HEK293T (cell line): ENCODE measurements around the gene DCAF15.

Source experiments
- CTCF ChIA-PET: fragments of 350-600 bp; formaldehyde crosslinking; extraction: SDS; loops from one replicate; lab custom pipeline; 2021; ENCODE audit warnings: antibody characterized with exemption, inconsistent platforms; lab: Yijun Ruan, JAX
- POLR2A ChIA-PET: fragments of 350-600 bp; formaldehyde crosslinking; extraction: SDS; loops from one replicate; lab custom pipeline; 2020; ENCODE audit warnings: antibody characterized with exemption, inconsistent platforms; lab: Yijun Ruan, JAX
- DNase-seq: peaks from one replicate; pipeline ENCODE4 v3.0.0; 2012; ENCODE audit warnings: mixed read lengths; ENCODE audit errors: extremely low spot score
- ARNT ChIP-seq: fragments of 450-650 bp; IDR thresholded peaks from 2 replicates; pipeline ENCODE4 v1.6.1; 2017; ENCODE audit warnings: mild to moderate bottlenecking
- BHLHE40 ChIP-seq: fragments of 450-650 bp; IDR thresholded peaks from 2 replicates; pipeline ENCODE4 v1.6.1; 2016; ENCODE audit warnings: mild to moderate bottlenecking, moderate library complexity, borderline replicate concordance
- CTBP1 ChIP-seq: fragments of 450-650 bp; IDR thresholded peaks from 2 replicates; pipeline ENCODE4 v1.6.1; 2016; ENCODE audit warnings: borderline replicate concordance
- ELF4 ChIP-seq: fragments of 450-650 bp; IDR thresholded peaks from 2 replicates; pipeline ENCODE4 v1.6.1; 2017; ENCODE audit warnings: antibody characterized with exemption
- FOXA1 ChIP-seq: fragments of 450-650 bp; IDR thresholded peaks from 2 replicates; pipeline ENCODE4 v1.6.1; 2016; ENCODE audit warnings: mild to moderate bottlenecking
- FOXK2 ChIP-seq: fragments of 450-650 bp; IDR thresholded peaks from 2 replicates; pipeline ENCODE4 v1.6.1; 2016; ENCODE audit warnings: mild to moderate bottlenecking
- FOXM1 ChIP-seq: fragments of 450-650 bp; IDR thresholded peaks from 2 replicates; pipeline ENCODE4 v1.6.1; 2017; ENCODE audit warnings: mild to moderate bottlenecking, borderline replicate concordance
- HDGF ChIP-seq: fragments of 450-650 bp; IDR thresholded peaks from 2 replicates; pipeline ENCODE4 v1.6.1; 2017; ENCODE audit warnings: antibody characterized with exemption, borderline replicate concordance
- L3MBTL2 ChIP-seq: fragments of 450-650 bp; conservative IDR thresholded peaks from 2 replicates; pipeline ENCODE4 v1.6.1; 2016; ENCODE audit warnings: mild to moderate bottlenecking
- LEF1 ChIP-seq: fragments of 450-650 bp; IDR thresholded peaks from 2 replicates; pipeline ENCODE4 v1.6.1; 2017; ENCODE audit warnings: mild to moderate bottlenecking, borderline replicate concordance
- NFRKB ChIP-seq: fragments of 450-650 bp; IDR thresholded peaks from 2 replicates; pipeline ENCODE4 v1.6.1; 2016; ENCODE audit warnings: mild to moderate bottlenecking, moderate library complexity
- SP1 ChIP-seq: fragments of 450-650 bp; IDR thresholded peaks from 2 replicates; pipeline ENCODE4 v1.6.1; 2017
- SUZ12 ChIP-seq: fragments of 450-650 bp; IDR thresholded peaks from 2 replicates; pipeline ENCODE4 v1.6.1; 2016; ENCODE audit warnings: mild to moderate bottlenecking
- TARDBP ChIP-seq: fragments of 450-650 bp; IDR thresholded peaks from 2 replicates; pipeline ENCODE4 v1.6.1; 2016
- ZNF384 ChIP-seq: fragments of 450-650 bp; IDR thresholded peaks from 2 replicates; pipeline ENCODE4 v1.6.1; 2016
- TF ChIP-seq, protein P1 (sequence below): fragments of 450-650 bp; IDR thresholded peaks from 2 replicates; pipeline ENCODE4 v1.6.1; 2016

DCAF15 gene

DNA sequence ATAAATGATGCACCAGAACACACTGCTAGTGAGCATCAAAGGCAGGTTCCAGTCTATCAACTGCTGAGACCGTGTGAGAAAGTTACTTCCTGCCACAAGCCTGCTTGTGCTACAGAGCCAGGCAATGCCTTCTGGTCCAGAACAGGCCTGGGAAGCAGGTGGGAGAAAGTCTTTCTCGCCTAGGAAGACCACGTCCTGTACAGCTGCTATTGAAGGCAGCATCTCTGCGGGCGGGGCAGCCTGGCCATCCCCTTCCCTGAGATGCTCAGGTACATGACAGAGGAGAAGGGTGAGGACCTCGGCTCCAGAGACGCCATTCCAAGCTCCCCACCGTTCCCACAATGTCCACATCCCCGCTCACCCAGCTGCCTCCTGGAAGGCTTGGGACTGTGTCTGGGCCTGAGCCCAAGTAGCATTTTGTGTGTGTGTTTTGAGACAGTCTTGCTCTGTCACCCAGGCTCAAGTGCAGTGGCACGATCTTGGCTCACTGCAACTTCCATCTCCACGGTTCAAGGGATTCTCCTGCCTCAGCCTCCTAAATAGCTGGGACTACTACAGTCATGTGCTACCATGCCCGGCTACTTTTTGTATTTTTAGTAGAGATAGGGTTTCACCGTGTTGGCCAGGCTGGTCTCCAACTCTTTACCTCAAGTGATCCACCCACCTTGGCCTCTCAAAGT is 50.4 kb downstream of the DCAF15 start:
- CTCF ChIA-PET = no interaction called here
- DNase-seq = no peak
- POLR2A ChIA-PET = no interaction called here
- TF ChIP-seq ZNF384 = no peak
- TF ChIP-seq, protein P1, sequence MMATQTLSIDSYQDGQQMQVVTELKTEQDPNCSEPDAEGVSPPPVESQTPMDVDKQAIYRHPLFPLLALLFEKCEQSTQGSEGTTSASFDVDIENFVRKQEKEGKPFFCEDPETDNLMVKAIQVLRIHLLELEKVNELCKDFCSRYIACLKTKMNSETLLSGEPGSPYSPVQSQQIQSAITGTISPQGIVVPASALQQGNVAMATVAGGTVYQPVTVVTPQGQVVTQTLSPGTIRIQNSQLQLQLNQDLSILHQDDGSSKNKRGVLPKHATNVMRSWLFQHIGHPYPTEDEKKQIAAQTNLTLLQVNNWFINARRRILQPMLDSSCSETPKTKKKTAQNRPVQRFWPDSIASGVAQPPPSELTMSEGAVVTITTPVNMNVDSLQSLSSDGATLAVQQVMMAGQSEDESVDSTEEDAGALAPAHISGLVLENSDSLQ = no peak
- no peak for TF ChIP-seq LEF1
- no peak for TF ChIP-seq ELF4
- no peak for TF ChIP-seq FOXK2
- TF ChIP-seq CTBP1 = no peak
- no peak for TF ChIP-seq HDGF
- no peak for TF ChIP-seq FOXA1
- TF ChIP-seq SP1 = no peak
- no peak for TF ChIP-seq SUZ12
- no peak for TF ChIP-seq ARNT
- TF ChIP-seq NFRKB = no peak

DNA sequence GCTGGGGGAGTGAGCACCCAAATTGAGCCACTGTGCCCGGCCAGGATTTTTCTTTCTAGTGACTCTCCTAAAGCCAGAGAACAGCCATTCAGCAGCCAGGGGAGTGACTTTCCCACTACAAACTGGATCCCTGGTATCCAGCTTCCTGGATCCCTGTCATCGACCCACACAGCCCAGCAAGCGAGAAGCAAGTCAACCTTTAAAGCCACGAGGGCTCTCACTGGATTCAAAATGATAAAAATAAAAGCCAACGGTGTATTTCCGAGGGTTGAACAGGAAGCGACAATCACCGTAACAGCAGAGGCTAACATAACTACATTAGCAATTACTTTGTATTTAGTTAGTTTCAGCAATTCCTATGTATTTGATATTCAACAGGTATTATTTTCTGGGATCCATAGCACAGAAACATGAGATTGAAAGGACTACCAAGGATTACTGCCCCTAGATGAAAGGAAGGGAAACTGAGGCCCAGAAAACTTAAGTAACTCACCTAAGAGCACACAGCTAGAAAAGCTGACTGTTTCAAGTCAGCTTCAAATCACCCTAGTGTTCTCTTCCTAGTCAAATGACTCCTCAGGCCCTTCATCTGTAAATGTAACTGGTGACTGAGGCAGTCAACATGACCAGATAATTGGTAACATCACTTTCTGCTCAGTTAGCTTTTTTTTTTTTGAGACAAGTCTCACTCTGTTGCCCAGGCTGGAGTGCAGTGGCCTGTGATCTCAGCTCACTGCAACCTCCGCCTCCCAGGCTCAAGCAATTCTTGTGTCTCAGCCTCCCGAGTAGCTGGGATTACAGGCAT is 51.1 kb downstream of the DCAF15 start:
- no peak for DNase-seq
- TF ChIP-seq FOXK2 = no peak
- TF ChIP-seq ELF4 = no peak
- no peak for TF ChIP-seq TARDBP
- no peak for TF ChIP-seq ZNF384
- no peak for TF ChIP-seq BHLHE40
- no peak for TF ChIP-seq LEF1
- no peak for TF ChIP-seq HDGF
- TF ChIP-seq NFRKB = no peak
- TF ChIP-seq L3MBTL2 = no peak
- TF ChIP-seq FOXA1 = no peak
- TF ChIP-seq FOXM1 = no peak
- no peak for TF ChIP-seq CTBP1
- no peak for TF ChIP-seq SP1
- TF ChIP-seq ARNT = no peak
- no peak for TF ChIP-seq SUZ12
- TF ChIP-seq, protein P1 = no peak
- CTCF ChIA-PET = no interaction called here
- POLR2A ChIA-PET = no interaction called here

DNA sequence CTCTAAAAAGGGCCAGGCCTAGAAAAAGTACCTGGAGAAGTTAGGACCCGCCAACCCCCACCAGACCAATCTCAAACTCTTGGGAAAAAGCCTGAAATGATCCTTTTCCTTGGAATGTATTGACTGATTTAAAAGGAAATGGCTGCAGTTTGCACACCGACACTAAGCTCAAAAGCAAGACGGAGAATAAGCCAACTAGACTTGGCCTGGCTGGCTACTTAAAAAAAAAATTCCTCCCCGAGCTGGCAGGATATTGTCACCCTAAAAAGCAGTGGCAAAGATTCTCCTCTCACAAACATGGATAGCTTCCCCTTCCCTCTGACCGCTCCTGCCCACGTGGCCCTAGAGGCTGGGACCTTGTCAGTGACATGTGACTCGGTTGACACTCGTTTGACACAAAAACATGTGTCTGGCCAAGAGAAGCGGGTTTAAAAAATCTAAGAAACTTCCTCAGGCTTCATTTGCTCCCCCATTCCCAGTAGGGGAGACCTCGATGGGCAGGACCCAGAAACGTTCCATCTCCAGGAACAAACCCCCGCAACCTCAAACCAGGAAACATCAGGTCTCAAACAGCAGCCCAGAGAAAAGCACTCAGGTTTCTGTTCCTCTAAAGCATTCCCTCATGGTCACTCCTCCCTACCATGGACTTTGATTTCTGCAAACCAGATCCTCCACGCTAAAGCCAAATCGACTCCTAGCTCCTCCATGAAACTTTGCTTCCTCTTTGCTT is 52.5 kb downstream of the DCAF15 start:
- ChIA-PET POLR2A (interaction anchor here (1.1 to 1.4 kb wide), 3 partner anchors 23 to 142 kb away, joined by 3 read pairs; no protein-coding TSS in a partner anchor), CTCF (interaction anchor here (0.6 kb wide), 1 partner anchor 53 kb away, joined by 3 read pairs; no protein-coding TSS in a partner anchor)

DNA sequence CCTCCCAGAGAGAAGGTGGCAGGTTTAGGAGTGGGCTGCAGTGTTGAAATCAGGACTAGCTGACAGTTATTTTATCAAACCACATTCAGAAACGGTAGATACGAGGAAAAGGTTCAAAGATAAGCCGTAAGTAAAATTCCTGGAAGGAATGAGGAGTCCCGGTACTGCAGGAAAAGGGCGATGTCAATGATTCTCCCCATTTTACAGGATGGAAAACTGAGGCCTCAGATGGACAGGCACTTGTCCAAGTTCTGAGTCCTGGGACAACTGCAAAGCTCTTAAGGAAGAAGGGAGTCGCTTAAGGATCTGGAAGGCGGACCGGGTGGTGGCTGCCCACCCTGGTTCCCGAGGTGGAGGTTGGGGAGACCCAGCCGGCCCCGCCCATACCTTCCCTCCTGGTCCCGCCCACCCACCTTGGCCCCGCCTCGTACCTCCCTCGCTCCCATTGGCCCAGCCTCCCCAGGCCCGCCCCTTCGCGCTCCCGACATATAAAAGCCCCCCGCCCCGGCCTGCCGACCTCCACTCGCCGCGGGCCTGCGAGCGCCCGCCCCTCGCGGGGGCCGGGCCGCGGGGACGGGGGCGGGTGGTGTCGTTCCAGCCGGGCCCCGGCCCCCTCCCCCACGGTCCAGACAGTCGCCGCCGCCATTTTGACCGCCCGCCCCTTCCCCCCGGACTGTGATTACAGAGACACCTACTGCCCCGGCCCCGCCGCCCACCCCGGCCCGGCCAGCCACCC is 53.2 kb downstream of the DCAF15 start:
- CTCF ChIA-PET = interaction anchor here (0.6 kb wide), 1 partner anchor 52 kb away, joined by 3 read pairs; no protein-coding TSS in a partner anchor
- POLR2A ChIA-PET = interaction anchor here (0.8 to 2.5 kb wide), 10 partner anchors 10 to 143 kb away, joined by 3 to 16 read pairs (median 3); partner anchors contain the start of gene DCAF15
- peak; percentile 88 for DNase-seq
- TF ChIP-seq FOXM1 (peak; percentile 4; the same call in 1 of the 2 replicates), FOXK2 (no peak), BHLHE40 (no peak), ELF4 (no peak)
- TF ChIP-seq, protein P1 = peak; percentile 54; the same call in 1 of the 2 replicates

More for the DNA sequence above, 52.5 kb downstream of the DCAF15 start:
- TF ChIP-seq CTBP1 (no peak), SUZ12 (no peak)
- no peak for DNase-seq

DNA sequence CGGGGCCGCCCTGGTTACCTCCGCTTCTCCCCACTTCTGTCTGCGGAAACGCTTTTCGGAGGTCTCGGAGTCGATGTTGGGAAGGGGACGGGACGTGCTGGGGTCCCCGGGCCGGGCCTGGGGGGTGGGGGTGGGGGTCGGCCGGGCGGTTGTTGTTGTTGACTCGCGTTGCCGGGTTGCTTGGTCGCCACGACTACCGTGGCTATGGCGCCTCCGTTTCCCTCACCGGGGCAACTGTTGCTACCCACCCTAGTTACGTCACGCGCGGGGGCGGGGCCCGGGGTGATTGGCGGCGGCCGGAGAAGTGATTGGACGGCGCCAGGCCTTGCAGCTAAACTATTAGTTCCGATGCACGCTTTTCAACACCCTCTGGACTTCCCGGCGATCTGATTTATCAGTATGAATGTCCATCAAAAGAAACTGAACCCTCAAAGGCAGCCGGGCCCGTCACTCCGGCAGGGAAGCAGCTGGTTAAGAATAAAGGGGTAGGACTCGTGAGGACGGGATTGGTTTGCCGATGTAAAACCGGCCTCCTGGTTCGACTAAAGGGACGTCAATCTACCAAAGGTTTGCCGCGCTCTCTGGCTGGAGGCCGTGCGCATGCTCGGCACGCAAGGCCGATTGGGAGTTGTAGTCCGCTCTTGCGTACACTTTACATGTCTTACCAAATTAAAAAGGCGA is 53.9 kb downstream of the DCAF15 start, which contains the start of gene RFX1:
Gene RFX1 (minus strand): TSS at position 236 of the 681 bp plus-strand sequence. CDS start 12,477 bp downstream, outside the sequence.
- peak; percentile 76; the same call in 1 of the 2 replicates for TF ChIP-seq FOXM1
- TF ChIP-seq ARNT = no peak
- TF ChIP-seq L3MBTL2 = no peak
- TF ChIP-seq SUZ12 = no peak
- TF ChIP-seq ELF4 = no peak
- TF ChIP-seq BHLHE40 = no peak
- TF ChIP-seq LEF1 = no peak; the same call in 1 of the 2 replicates
- no peak for TF ChIP-seq ZNF384
- peak; percentile 73 for TF ChIP-seq SP1
- TF ChIP-seq FOXA1 = no peak
- TF ChIP-seq HDGF = no peak
- TF ChIP-seq FOXK2 = no peak
- no peak for TF ChIP-seq CTBP1
- no peak for TF ChIP-seq NFRKB
- TF ChIP-seq, protein P1 = peak; percentile 100
- TF ChIP-seq TARDBP = no peak
- ChIA-PET POLR2A (interaction anchor here (0.7 to 2.5 kb wide), 17 partner anchors 9 to 76 kb away, joined by 3 to 16 read pairs (median 4); partner anchors contain the start of genes DCAF15, IL27RA, MISP3 and RLN3), CTCF (interaction anchor here (0.6 to 1.3 kb wide), 2 partner anchors 17 to 36 kb away, joined by 3 to 5 read pairs; no protein-coding TSS in a partner anchor)
- peak; percentile 91 for DNase-seq
